Measurements from ENCODE around the gene PACRG.

Gene PACRG

DNA sequence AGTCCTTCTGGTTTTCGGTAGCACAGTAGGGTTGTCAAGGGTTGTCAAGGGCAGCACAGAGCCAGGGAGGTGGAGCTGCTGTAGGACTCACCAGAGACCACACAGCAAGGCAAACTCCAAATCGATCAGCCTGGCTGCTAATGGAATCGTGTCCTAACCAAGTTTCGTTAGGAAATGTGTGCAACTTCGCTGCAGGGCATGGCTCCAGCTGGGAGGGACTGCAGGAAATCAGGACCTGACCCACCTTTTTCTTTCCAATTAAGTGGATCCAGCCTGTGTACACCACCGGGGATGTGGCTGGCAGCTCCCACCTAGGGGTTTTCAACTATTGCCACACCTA lies 435.1 kb downstream of the PACRG start:
- no peaks in the 10 kb centered on the region for H3K27me3 ChIP-seq (ENCODE audit: control insufficient read depth, insufficient read depth, low read length)
- H3K4me1 ChIP-seq (ENCODE audit: control insufficient read depth, insufficient read depth, low read length), result peaks cover 3% of the 10 kb centered on the region
- H3K9me3 ChIP-seq (ENCODE audit: control insufficient read depth, insufficient read depth, low read length), result no peaks in the 10 kb centered on the region
- no CpG with 5 or more reads among the region's 6 CpGs for WGBS (ENCODE audit: insufficient coverage, insufficient read length)
- no peaks in the 10 kb centered on the region for H3K36me3 ChIP-seq (ENCODE audit: control insufficient read depth, insufficient read depth, low read length)
- H3K4me3 ChIP-seq (ENCODE audit: low read length), result no peak overlapping the region; the same call in 1 of the 2 replicates
- DNase-seq (ENCODE audit: low read depth, low spot score), result no peak
- no peak overlapping the region for H3K27ac ChIP-seq (ENCODE audit: low read length)

DNA sequence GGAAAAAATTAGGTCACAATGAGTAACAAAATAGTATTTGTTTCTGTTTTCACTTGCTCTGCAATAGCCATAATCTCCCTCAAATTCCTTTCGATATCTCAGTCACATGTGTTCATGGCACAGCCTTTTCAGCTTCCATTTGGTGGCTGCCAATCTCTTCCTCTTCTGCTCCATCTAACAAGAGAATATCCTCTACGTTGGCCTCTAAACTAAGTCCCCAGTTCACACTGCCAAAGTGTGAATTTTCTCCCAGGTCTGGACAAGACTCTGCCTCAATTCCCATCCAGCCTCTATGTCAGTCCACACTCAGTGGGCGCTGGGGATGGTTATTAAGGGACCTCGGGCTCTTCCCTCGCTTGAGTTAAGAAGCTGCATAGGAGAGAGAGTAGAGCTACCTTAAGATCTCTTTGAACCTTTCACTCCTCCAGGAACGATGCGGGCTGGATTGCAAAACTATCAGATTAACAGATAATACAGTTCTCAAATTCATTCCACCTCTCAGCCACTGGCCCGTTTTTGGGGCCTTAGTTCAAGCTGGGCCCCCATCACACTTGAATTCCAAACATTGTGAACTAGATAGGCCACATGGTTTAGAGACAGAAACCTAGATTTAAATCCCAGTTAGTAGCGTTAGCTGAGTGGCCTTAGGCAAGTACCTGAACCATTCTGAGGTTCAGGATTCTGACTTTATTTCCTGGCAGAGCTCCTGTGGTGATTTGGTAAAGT lies 436.6 kb downstream of the PACRG start:
- no CpG with 5 or more reads among the region's 9 CpGs for WGBS (ENCODE audit: insufficient coverage, insufficient read length)
- H3K27me3 ChIP-seq (ENCODE audit: control insufficient read depth, insufficient read depth, low read length), result no peaks in the 10 kb centered on the region
- H3K4me1 ChIP-seq (ENCODE audit: control insufficient read depth, insufficient read depth, low read length), result peaks cover 3% of the 10 kb centered on the region

DNA sequence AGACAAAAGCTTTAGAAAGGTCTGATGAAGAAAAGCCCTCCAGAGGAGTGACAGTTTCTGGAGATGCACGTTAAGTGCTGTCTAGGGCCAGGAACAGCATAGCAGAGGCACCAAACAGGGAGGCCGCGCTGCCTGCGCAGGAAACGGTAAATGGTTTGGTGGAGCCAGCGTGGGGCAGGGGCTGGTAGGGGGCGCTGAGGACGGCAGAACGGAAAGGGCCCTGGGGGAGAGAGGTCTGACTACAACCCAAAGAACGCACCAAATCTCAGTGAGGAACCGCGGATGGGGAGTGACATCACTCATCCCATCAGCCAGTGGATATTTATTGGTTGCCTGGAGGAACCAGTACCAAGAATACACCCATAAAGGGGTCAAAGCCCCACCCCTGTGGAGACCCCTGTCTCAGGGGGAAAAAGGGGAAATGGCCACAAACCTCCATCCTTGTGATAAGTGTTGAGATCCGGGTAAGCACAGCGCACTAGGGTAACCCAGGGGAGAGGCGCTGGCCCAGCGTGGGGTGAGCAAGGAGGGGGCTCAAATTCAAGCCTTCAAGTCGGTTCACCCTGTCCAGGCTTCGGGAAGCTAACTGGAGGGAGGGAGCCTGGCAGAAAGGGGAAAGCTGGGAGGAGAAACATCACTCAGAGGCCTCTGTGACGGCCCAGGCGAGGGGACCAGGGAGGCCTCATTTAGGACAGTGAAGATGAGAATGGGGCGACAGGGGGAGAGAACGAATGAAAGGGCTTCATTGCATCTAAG lies 437.6 kb downstream of the PACRG start:
- WGBS (ENCODE audit: insufficient coverage, insufficient read length), result no CpG with 5 or more reads among the region's 22 CpGs

More for the DNA sequence above, 436.6 kb downstream of the PACRG start:
- H3K36me3 ChIP-seq (ENCODE audit: control insufficient read depth, insufficient read depth, low read length), result no peaks in the 10 kb centered on the region
- H3K9me3 ChIP-seq (ENCODE audit: control insufficient read depth, insufficient read depth, low read length), result no peaks in the 10 kb centered on the region
- DNase-seq (ENCODE audit: low read depth, low spot score), result no peak
- no peak overlapping the region for H3K27ac ChIP-seq (ENCODE audit: low read length)
- H3K4me3 ChIP-seq (ENCODE audit: low read length), result no peak overlapping the region

DNA sequence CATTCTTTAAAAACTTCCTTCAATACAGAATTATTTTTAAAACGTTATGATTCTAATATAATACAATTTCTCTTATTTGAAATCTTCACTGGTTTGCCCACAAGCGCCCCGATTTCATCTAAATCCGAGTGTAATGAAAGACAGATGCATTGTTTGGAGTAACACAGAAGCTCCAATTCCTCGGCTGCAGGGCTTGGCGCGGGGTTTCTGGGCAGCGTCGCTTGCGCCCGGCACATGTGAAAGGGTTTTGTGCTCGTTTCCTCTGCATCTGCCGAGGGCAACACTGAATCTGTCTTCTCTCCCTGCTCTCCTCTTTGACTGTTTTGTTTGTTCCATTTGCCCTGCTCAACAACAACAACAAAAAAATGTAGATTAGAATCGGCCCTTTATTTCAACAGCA lies 438.1 kb downstream of the PACRG start:
- H3K4me1 ChIP-seq (ENCODE audit: control insufficient read depth, insufficient read depth, low read length), result peaks cover 3% of the 10 kb centered on the region
- no peaks in the 10 kb centered on the region for H3K36me3 ChIP-seq (ENCODE audit: control insufficient read depth, insufficient read depth, low read length)
- no peak for DNase-seq (ENCODE audit: low read depth, low spot score)
- H3K27me3 ChIP-seq (ENCODE audit: control insufficient read depth, insufficient read depth, low read length), result no peaks in the 10 kb centered on the region
- H3K9me3 ChIP-seq (ENCODE audit: control insufficient read depth, insufficient read depth, low read length), result no peaks in the 10 kb centered on the region
- no peak overlapping the region for H3K4me3 ChIP-seq (ENCODE audit: low read length)
- H3K27ac ChIP-seq (ENCODE audit: low read length), result no peak overlapping the region
- no CpG with 5 or more reads among the region's 14 CpGs for WGBS (ENCODE audit: insufficient coverage, insufficient read length)

More for the DNA sequence above, 437.6 kb downstream of the PACRG start:
- H3K9me3 ChIP-seq (ENCODE audit: control insufficient read depth, insufficient read depth, low read length), result no peaks in the 10 kb centered on the region
- H3K4me1 ChIP-seq (ENCODE audit: control insufficient read depth, insufficient read depth, low read length), result peaks cover 3% of the 10 kb centered on the region
- H3K27me3 ChIP-seq (ENCODE audit: control insufficient read depth, insufficient read depth, low read length), result no peaks in the 10 kb centered on the region
- no peak for DNase-seq (ENCODE audit: low read depth, low spot score)
- H3K4me3 ChIP-seq (ENCODE audit: low read length), result no peak overlapping the region
- no peak overlapping the region for H3K27ac ChIP-seq (ENCODE audit: low read length)
- no peaks in the 10 kb centered on the region for H3K36me3 ChIP-seq (ENCODE audit: control insufficient read depth, insufficient read depth, low read length)

DNA sequence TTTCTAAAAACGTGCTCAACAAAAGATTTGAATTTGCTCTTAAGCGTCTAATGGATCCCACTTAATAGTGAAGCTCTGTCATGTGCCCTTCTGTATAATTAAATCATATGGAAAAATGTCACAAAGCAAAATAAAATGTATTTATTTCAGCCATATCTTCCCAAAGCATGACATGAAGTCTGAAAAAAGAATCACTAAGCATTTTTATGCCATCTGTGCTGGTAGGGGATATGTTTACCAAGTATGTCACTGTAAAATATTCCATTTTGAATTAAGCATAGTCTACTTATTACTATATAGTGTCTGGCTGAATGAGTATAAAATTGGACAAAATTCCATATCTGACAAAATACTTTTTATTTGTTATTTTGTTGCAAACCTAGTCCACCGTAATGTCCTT lies 438.7 kb downstream of the PACRG start:
- no peaks in the 10 kb centered on the region for H3K36me3 ChIP-seq (ENCODE audit: control insufficient read depth, insufficient read depth, low read length)
- H3K27ac ChIP-seq (ENCODE audit: low read length), result no peak overlapping the region
- no peaks in the 10 kb centered on the region for H3K9me3 ChIP-seq (ENCODE audit: control insufficient read depth, insufficient read depth, low read length)
- no peak for DNase-seq (ENCODE audit: low read depth, low spot score)
- H3K4me1 ChIP-seq (ENCODE audit: control insufficient read depth, insufficient read depth, low read length), result peaks cover 3% of the 10 kb centered on the region
- H3K27me3 ChIP-seq (ENCODE audit: control insufficient read depth, insufficient read depth, low read length), result no peaks in the 10 kb centered on the region
- no CpG with 5 or more reads among the region's 3 CpGs for WGBS (ENCODE audit: insufficient coverage, insufficient read length)
- H3K4me3 ChIP-seq (ENCODE audit: low read length), result no peak overlapping the region

DNA sequence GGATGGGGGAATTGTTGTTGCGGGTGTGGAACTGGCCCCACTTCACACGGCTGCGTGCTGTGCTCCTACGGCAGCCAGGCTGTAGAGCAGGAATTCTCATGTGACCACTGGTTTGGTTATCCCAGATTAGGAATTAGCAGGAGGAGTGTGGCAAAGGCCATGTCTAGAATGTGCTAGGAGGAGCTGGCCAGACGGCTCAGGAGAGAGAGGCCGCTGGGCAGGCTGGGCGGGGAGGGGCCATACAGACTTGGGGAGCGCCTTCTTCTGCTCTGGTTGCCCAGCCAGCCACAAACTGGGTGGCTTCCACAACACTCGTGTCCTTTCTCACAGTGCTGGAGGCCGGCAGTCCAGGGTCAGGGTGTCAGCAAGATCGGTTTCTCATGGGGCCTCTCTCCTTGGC lies 441.7 kb downstream of the PACRG start:
- Histone ChIP-seq H3K27ac (ENCODE audit: low read length) (no peak overlapping the region), H3K27me3 (ENCODE audit: control insufficient read depth, insufficient read depth, low read length) (no peaks in the 10 kb centered on the region), H3K4me1 (ENCODE audit: control insufficient read depth, insufficient read depth, low read length) (no peaks in the 10 kb centered on the region), H3K4me3 (ENCODE audit: low read length) (no peak overlapping the region), H3K36me3 (ENCODE audit: control insufficient read depth, insufficient read depth, low read length) (no peaks in the 10 kb centered on the region), H3K9me3 (ENCODE audit: control insufficient read depth, insufficient read depth, low read length) (no peaks in the 10 kb centered on the region)
- DNase-seq (ENCODE audit: low read depth, low spot score), result no peak
- WGBS (ENCODE audit: insufficient coverage, insufficient read length), result no CpG with 5 or more reads among the region's 11 CpGs

DNA sequence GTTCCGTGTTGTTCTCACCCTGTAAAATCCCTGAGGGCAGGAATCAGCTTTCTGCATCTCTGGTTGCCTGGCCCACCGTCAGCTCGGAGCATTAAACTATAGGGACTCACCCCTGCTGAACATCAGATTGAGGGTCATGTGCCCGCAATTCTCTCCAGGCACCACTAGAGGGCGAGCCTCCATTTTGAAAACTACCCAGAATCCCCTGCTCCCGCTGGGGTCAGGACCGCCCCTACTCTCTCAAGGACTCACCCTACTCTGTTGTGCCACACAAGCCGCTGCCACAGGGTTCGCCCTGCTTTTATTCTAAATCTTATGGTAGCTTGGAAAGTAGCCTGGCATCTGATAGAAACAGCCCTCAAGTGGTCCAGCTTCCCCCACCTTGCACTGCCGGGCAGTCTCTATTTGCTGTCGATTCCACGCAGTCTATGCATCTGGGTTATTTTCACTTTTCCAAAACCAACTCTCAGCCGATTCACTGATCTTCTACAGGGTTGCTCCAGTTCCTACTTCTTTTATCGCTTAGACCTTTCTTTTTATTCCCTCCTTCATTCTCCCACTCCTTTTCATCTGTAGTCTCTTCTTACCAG lies 442.6 kb downstream of the PACRG start:
- DNase-seq (ENCODE audit: low read depth, low spot score), result no peak
- H3K36me3 ChIP-seq (ENCODE audit: control insufficient read depth, insufficient read depth, low read length), result no peaks in the 10 kb centered on the region
- H3K4me3 ChIP-seq (ENCODE audit: low read length), result no peak overlapping the region
- no peaks in the 10 kb centered on the region for H3K9me3 ChIP-seq (ENCODE audit: control insufficient read depth, insufficient read depth, low read length)
- no peaks in the 10 kb centered on the region for H3K4me1 ChIP-seq (ENCODE audit: control insufficient read depth, insufficient read depth, low read length)
- no peaks in the 10 kb centered on the region for H3K27me3 ChIP-seq (ENCODE audit: control insufficient read depth, insufficient read depth, low read length)
- H3K27ac ChIP-seq (ENCODE audit: low read length), result no peak overlapping the region
- WGBS (ENCODE audit: insufficient coverage, insufficient read length), result no CpG with 5 or more reads among the region's 14 CpGs

DNA sequence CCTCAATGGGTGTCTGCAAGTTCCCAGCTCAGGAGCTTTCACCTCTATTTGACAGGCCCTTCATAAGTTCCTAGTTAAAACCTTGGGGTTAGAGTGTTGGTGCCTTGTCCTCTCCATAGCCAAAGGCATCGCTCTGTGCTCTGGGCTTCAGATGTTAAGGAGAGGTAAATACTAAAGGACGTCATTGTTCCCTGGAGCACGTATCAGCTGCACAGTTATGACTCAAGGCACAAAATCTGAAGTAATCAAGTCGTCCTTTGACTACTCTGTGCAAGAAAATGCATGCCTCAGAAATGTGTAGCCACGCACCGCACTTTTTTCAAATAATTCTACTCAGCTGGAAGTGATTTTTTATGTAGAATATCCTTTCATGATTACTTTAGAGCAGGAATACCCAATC lies 446.0 kb downstream of the PACRG start:
- H3K4me3 ChIP-seq (ENCODE audit: low read length), result no peak overlapping the region
- DNase-seq (ENCODE audit: low read depth, low spot score), result no peak
- no peaks in the 10 kb centered on the region for H3K4me1 ChIP-seq (ENCODE audit: control insufficient read depth, insufficient read depth, low read length)
- no peaks in the 10 kb centered on the region for H3K36me3 ChIP-seq (ENCODE audit: control insufficient read depth, insufficient read depth, low read length)
- no peaks in the 10 kb centered on the region for H3K9me3 ChIP-seq (ENCODE audit: control insufficient read depth, insufficient read depth, low read length)
- H3K27ac ChIP-seq (ENCODE audit: low read length), result no peak overlapping the region
- no peaks in the 10 kb centered on the region for H3K27me3 ChIP-seq (ENCODE audit: control insufficient read depth, insufficient read depth, low read length)
- no CpG with 5 or more reads among the region's 6 CpGs for WGBS (ENCODE audit: insufficient coverage, insufficient read length)

DNA sequence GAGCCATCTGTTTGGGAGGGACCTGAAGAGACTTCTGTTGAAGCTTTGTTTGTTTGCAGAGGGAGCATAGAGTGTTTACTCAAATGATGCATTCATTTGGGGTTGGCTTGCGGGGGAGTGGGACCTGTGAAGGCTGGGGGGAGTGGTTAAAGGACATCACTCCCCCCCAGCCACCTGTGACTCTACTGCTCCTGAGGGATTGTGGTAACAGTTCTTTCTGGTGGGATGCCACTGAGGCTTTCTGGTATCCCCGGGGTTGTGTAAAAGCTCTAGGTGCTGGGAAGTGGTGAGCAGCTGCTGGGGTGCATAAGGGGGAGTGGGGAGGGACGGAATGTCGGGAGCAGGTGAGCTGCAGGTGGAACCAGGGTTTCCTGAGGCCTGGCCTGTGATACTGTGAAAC lies 447.5 kb downstream of the PACRG start:
- WGBS (ENCODE audit: insufficient coverage, insufficient read length), result no CpG with 5 or more reads among the region's 4 CpGs
- Histone ChIP-seq H3K9me3 (ENCODE audit: control insufficient read depth, insufficient read depth, low read length) (no peaks in the 10 kb centered on the region), H3K27ac (ENCODE audit: low read length) (no peak overlapping the region), H3K4me1 (ENCODE audit: control insufficient read depth, insufficient read depth, low read length) (no peaks in the 10 kb centered on the region), H3K27me3 (ENCODE audit: control insufficient read depth, insufficient read depth, low read length) (no peaks in the 10 kb centered on the region), H3K4me3 (ENCODE audit: low read length) (no peak overlapping the region), H3K36me3 (ENCODE audit: control insufficient read depth, insufficient read depth, low read length) (no peaks in the 10 kb centered on the region)
- no peak for DNase-seq (ENCODE audit: low read depth, low spot score)

DNA sequence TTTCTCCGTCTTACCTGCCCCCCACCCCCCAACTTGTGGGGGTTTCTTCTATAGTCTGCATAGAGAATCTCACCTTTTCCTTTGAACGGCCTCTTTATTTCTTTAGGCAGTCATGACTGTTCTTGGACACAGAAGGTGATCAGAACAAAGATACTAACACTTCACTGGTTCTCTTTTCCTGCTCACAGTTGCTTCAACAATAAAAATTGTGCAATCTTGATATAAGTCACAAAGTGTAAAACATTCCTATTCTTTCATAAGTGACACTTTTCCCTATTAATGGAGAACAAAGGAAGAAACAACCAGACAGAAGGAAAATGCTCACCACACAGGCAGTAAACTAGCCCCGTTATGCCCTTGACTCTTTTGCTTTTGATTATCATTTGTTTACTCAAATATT lies 448.3 kb downstream of the PACRG start:
- no peaks in the 10 kb centered on the region for H3K9me3 ChIP-seq (ENCODE audit: control insufficient read depth, insufficient read depth, low read length)
- no peaks in the 10 kb centered on the region for H3K27me3 ChIP-seq (ENCODE audit: control insufficient read depth, insufficient read depth, low read length)
- no peaks in the 10 kb centered on the region for H3K36me3 ChIP-seq (ENCODE audit: control insufficient read depth, insufficient read depth, low read length)
- DNase-seq (ENCODE audit: low read depth, low spot score), result no peak
- no peaks in the 10 kb centered on the region for H3K4me1 ChIP-seq (ENCODE audit: control insufficient read depth, insufficient read depth, low read length)
- H3K27ac ChIP-seq (ENCODE audit: low read length), result no peak overlapping the region
- no CpG with 5 or more reads among the region's 3 CpGs for WGBS (ENCODE audit: insufficient coverage, insufficient read length)
- no peak overlapping the region for H3K4me3 ChIP-seq (ENCODE audit: low read length)
